ENCODE data around the gene PNMT.

DNA sequence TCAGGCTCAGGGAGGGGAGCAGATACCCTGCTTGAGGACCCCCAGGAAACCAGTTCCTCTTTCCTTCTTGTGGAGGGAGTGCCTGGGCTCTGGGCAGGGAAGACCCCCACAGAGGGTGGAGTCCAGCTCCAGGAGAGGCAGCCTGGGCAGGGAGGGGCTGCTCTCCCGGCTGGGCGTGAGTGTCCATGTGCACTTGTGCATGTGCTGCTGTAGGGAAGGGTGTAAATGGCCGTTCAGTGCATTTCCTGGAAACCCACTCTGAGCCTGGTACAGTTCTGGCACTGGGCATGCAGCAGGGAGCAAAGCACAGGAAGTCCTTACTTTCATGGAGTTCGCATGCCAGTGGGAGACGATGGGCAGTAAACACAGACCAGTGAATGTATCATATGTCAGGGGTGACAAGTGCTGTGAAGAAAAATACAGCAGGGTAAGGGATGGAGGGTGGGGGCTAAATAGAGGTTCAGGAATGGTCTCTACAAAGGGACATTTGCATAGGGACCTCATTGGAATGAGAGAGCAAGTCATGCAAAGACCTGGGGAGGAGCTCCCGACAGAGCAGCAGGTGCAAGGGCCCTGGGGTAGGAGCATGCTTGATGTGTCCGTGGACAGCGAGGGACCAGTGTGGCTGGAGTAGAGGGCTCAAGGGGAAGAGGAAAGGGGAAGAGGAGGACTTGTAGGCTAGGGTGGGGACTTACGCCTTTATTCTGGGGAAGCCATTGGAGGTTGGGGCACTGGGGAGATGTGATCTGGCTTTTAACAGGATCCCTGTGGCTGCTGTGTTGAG lies 25.8 kb upstream of the PNMT start:
- TF ChIP-seq SUZ12 (IDR thresholded peaks at IDR 0.05; ENCODE audit: extremely low read depth, insufficient read depth, insufficient read length) (no peak), YY1 (IDR thresholded peaks at IDR 0.05; ENCODE audit: insufficient read depth, insufficient read length) (no peak)

All from NT2/D1 (cell line).